Endometrial microvascular endothelial cells (primary cell): Measurements from ENCODE around the gene CTNNB1. TPM values are rescaled to one million over a fixed set of nuclear protein-coding genes. Genes with fewer than 3 reads are reported as not detected.

Experiments used
- in situ Hi-C: cut with HindIII; loops from 2 replicates; pipeline ENCODE4 v1.10.0; 2017; ENCODE audit warnings: low sequenced_read_pairs, low pct_unique_long_range_greater_than_20kb; ENCODE audit errors: inconsistent ontology term
- total RNA-seq: library from RNA; depleted of rRNA; stranded (reverse); fragments of >200 nt; gene quantifications from one replicate; pipeline ENCODE4 v1.2.3, GENCODE V29; 2015; ENCODE audit errors: inconsistent ontology term

The CTNNB1 gene
- total RNA-seq, 1 donor from 2014 or later, result 426 TPM

GRCh38 chr3:41188306-41188705, 11.0 kb upstream of the CTNNB1 start:
- in situ Hi-C loops, result no loop called here

DNA sequence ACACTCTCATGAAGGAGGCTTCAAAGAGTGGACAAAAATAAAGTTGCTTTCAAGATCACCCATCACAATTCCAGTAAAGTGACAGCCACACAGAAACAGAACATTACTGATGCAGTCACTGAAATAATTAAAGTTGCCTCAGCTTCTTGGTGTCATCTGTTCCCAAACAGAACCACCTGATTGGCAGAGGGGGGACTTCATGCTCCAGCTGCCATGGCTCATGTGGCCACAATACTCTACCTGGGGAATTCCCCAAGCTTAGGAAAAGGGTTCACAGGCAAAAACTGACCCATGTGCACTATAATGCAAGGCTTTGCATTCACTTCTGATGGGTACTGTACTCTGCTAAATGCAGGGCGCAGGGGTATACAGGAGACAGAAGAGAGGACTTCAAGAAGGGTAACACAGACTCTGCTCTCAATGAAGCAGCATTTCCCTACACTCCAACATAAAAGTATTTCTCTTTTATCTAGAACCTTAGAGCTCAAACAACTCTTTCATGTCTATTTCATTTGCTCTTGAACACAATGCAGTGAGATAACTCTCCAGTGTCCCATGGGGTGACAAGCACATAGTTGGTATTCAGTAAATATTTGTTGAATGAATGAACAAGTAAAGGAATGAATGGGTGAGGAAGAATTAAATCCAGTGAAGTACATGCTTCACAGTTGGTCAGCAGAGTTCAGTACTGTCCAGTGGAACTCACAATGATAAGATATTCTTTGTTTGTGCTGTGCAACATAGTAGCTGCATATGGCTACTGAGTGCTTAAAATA, 8.6 kb upstream of the CTNNB1 start:
- in situ Hi-C loops, result no loop called here

GRCh38 chr3:41192885-41193284, 6.4 kb upstream of the CTNNB1 start:
- in situ Hi-C loops, result no loop called here

DNA sequence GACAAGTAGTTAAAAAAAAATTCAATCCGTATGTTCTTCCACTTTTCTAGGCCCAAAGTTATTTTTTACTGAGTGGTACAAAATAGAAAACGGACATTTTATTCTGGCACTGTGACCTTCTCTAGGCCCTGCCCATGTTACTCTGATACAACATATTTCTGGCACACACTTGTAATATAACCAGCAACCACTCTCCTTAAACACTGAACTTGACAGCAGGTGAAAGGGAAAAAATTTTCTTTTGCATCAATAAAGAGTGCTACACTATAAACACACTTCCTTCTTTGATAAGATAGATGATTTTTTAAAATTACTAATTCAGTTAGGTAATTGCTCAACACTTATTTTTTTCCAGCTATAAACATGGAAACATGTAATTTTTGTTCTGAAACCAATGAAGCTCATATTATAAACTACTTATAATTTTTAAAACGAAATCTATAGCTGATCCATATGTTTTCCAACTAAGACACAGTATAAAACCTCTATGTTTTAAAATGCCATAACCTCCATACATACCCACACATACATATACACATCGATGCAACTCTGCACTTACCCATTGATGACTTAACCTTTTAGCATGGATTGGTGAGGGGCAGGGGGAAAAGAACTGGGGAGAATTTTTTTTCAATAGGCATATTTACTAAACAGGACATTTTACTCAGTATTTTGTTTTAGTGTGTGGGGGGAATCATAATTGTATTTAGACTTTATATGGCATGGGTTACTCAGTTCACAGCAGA, 5.3 kb upstream of the CTNNB1 start:
- in situ Hi-C loops, result no loop called here

- in situ Hi-C loops, result no loop called here
These were observed 4.6 kb upstream of the CTNNB1 start for GRCh38 chr3:41194701-41195100.

GRCh38 chr3:41195946-41196345, 3.4 kb upstream of the CTNNB1 start:
- in situ Hi-C loops, result no loop called here

GRCh38 chr3:41196499-41197410, 2.5 kb upstream of the CTNNB1 start:
- in situ Hi-C loops, result no loop called here

DNA sequence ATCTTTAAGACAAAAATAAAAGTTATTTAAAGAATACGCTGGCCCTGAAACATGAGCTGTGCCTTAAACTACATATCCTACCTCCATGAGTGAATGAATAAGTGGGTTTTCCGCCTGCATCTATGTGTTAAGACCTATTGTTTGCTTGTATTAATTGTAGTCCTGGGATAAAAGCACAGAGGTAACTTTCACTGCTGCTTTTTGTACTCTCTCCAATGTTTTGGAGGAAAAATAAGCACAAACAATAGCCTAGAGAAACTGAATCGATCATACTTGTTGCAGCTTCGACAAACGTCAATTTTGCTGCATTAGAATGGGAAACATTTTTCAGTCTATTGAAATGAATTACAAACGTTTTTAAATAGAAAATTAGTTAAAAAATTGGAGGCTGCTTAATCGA, 1.3 kb upstream of the CTNNB1 start:
- in situ Hi-C loops, result no loop called here

DNA sequence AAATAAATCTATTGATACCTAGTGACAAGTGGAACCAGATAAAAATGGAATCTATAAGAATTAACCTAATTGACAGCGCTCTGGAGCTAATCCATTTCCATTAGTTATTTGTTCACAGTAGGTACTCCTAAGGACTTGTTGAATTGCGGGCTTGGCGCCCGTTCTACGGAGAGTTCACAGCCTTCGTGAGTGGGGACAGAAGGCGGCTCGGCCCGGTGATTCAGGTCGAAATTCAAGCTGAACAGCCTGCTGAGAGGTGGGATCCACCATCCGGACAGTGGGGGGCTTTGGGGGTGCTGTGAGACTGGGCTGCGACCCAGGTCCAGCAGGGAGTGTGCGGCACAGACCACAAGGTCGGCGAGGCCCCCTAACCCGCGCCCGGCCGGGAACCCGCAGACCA, 779 bp upstream of the CTNNB1 start:
- in situ Hi-C loops, result no loop called here

GRCh38 chr3:41199866-41200668, 762 bp downstream of the CTNNB1 start:
- in situ Hi-C loops, result loop anchor here (5.0 to 10.0 kb wide), 2 partner anchors 215 to 353 kb away; no protein-coding TSS in a partner anchor

DNA sequence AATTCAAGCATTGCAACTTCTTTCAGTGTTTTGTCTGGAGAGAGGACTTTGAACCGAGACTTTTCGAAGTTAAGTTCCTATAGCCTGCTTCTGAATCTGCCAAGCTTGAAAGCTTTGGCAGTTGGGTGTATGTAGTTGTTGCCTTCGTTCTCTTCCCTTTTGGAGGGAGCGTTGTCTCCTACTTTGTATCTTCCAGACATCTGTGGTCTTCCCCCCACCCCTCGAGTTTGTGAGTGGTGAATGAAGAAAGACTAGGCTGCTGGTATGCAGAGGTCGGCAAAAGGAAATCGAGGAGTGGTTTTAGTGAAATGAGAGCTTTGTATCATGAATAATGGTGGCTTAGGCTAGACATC, 1.3 kb downstream of the CTNNB1 start:
- in situ Hi-C loops, result loop anchor here (5.0 to 10.0 kb wide), 2 partner anchors 216 to 353 kb away; no protein-coding TSS in a partner anchor

GRCh38 chr3:41202075-41202833, 2.9 kb downstream of the CTNNB1 start:
- in situ Hi-C loops, result loop anchor here (5.0 to 10.0 kb wide), 2 partner anchors 217 to 355 kb away; no protein-coding TSS in a partner anchor

- in situ Hi-C loops, result loop anchor here (5.0 to 10.0 kb wide), 2 partner anchors 218 to 356 kb away; no protein-coding TSS in a partner anchor
These were observed 3.6 kb downstream of the CTNNB1 start for GRCh38 chr3:41202834-41203345.

GRCh38 chr3:41204369-41204768, 5.1 kb downstream of the CTNNB1 start:
- in situ Hi-C loops, result loop anchor here (5.0 to 10.0 kb wide), 2 partner anchors 220 to 357 kb away; no protein-coding TSS in a partner anchor

GRCh38 chr3:41205591-41205990, 6.3 kb downstream of the CTNNB1 start:
- in situ Hi-C loops, result loop anchor here (10.0 kb wide), 1 partner anchor 221 kb away; no protein-coding TSS in a partner anchor

- in situ Hi-C loops, result loop anchor here (10.0 kb wide), 1 partner anchor 223 kb away; no protein-coding TSS in a partner anchor
These were observed 8.1 kb downstream of the CTNNB1 start for GRCh38 chr3:41207355-41207754.
